OCI-LY3 (cell line): ENCODE measurements around the gene CDH20.

Source experiments
- H2AFZ ChIP-seq: fragments of 200-600, 300-600 bp; shearing (Covaris generic); 2 replicates; pipeline ENCODE4 v1.6.0; 2014; ENCODE audit warnings: antibody characterized with exemption, low read depth, low read length
- H3K27ac ChIP-seq: fragments of 200-600, 300-600 bp; sonication (generic); 2 replicates; pipeline ENCODE4 v1.5.1; 2014; ENCODE audit warnings: mild to moderate bottlenecking, low read length, moderate library complexity, mixed read lengths
- H3K27me3 ChIP-seq: fragments of 200-600, 300-600 bp; sonication (generic); 2 replicates; pipeline ENCODE4 v1.6.1; 2014; ENCODE audit warnings: low read depth, low read length, mixed read lengths
- H3K36me3 ChIP-seq: fragments of 200-600, 300-600 bp; sonication (generic); replicated peaks from 2 replicates; pipeline ENCODE3; 2014; ENCODE audit warnings: low read depth, low read length, mixed read lengths
- H3K4me1 ChIP-seq: fragments of 300-600, 200-600 bp; sonication (generic); 2 replicates; pipeline ENCODE4 v1.6.1; 2014; ENCODE audit warnings: low read length, mixed read lengths
- H3K4me2 ChIP-seq: fragments of 200-600, 300-600 bp; sonication (generic); 2 replicates; pipeline ENCODE4 v1.6.1; 2014; ENCODE audit warnings: low read length, mixed read lengths
- H3K4me3 ChIP-seq: fragments of 300-600, 200-600 bp; sonication (generic); 2 replicates; pipeline ENCODE4 v1.5.1; 2014; ENCODE audit warnings: antibody characterized with exemption, mild to moderate bottlenecking, low read length, moderate library complexity
- H3K79me2 ChIP-seq: fragments of 300-600, 200-600 bp; shearing (Covaris generic); 2 replicates; pipeline ENCODE4 v1.6.1; 2014; ENCODE audit warnings: mild to moderate bottlenecking, low read length, mixed read lengths
- H3K9ac ChIP-seq: fragments of 300-600, 200-600 bp; shearing (Covaris generic); 2 replicates; pipeline ENCODE4 v1.6.0; 2014; ENCODE audit warnings: mild to moderate bottlenecking, low read length, moderate library complexity
- H3K9me3 ChIP-seq: fragments of 200-600, 300-600 bp; shearing (Covaris generic); 2 replicates; pipeline ENCODE4 v1.6.1; 2014; ENCODE audit warnings: low read length, mixed read lengths; ENCODE audit not compliant: insufficient read depth
- H4K20me1 ChIP-seq: fragments of 200-600, 300-600 bp; sonication (generic); 2 replicates; pipeline ENCODE4 v1.6.1; 2016; ENCODE audit warnings: low read length, mixed read lengths; ENCODE audit not compliant: insufficient read depth
- CTCF ChIP-seq: fragments of 200-600, 300-600 bp; sonication (generic); IDR thresholded peaks from 2 replicates; pipeline ENCODE4 v1.5.1; 2014; ENCODE audit warnings: antibody characterized with exemption, low read length, low read depth
- EZH2phosphoT487 ChIP-seq: fragments of 200-600 bp; shearing (Covaris generic); IDR thresholded peaks from 2 replicates; pipeline ENCODE4 v1.6.1; 2018; ENCODE audit warnings: antibody characterized with exemption, mixed run types, low read depth

CDH20 gene

GRCh38 chr18:61419763-61420162, 86.5 kb downstream of the CDH20 start:
- H2AFZ ChIP-seq: no peak overlapping the region
- TF ChIP-seq EZH2phosphoT487 (no peak), CTCF (no peak)

GRCh38 chr18:61420218-61420885, 87.1 kb downstream of the CDH20 start:
- no peak for TF ChIP-seq EZH2phosphoT487
- TF ChIP-seq CTCF: no peak
- Histone ChIP-seq H3K27ac (no peak overlapping the region), H3K79me2 (no peaks in the 10 kb centered on the region), H3K9ac (no peak overlapping the region), H3K4me2 (no peak overlapping the region), H3K4me3 (no peak overlapping the region), H4K20me1 (no peaks in the 10 kb centered on the region), H3K9me3 (no peaks in the 10 kb centered on the region), H2AFZ (no peak overlapping the region), H3K27me3 (no peaks in the 10 kb centered on the region), H3K36me3 (no peaks in the 10 kb centered on the region), H3K4me1 (no peaks in the 10 kb centered on the region)

More at GRCh38 chr18:61419763-61420162, 86.5 kb downstream of the CDH20 start:
- no peak overlapping the region for H3K4me3 ChIP-seq
- H3K27ac ChIP-seq: no peak overlapping the region
- H3K79me2 ChIP-seq: no peaks in the 10 kb centered on the region
- H3K4me1 ChIP-seq: no peaks in the 10 kb centered on the region
- H3K9ac ChIP-seq: no peak overlapping the region
- no peaks in the 10 kb centered on the region for H3K36me3 ChIP-seq
- H3K27me3 ChIP-seq: no peaks in the 10 kb centered on the region
- no peaks in the 10 kb centered on the region for H4K20me1 ChIP-seq
- no peak overlapping the region for H3K4me2 ChIP-seq
- H3K9me3 ChIP-seq: no peaks in the 10 kb centered on the region

DNA sequence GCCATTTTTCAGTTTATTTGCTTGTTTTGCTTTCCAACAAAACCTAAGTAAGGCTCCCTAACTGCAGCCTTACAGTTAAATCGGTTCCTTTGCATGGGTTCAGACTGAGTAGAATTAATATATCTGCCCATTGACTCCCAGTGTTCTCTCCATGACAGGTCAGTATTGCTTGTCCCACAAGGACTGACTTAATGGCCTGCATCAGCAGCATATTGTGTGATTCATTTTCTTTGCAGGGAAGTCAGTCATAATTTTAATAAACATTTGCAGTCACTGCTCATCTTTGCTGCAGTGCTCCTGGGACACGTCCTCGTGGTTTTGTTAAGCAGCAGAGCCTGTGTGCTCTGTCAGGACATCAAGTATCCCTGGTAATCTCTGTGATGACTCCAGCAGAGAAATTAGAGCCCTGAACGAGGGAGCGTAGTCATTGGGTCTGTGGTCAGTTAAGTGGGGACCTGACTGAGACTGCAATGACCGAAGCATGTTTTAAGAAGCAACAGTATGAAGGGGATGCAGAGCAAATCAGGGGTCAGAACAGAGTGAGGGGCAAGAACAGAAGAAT, 93.3 kb downstream of the CDH20 start:
- Histone ChIP-seq H3K79me2 (no peaks in the 10 kb centered on the region), H3K4me2 (no peak overlapping the region), H3K4me3 (no peak overlapping the region), H2AFZ (no peak overlapping the region), H3K36me3 (no peaks in the 10 kb centered on the region), H3K9me3 (no peaks in the 10 kb centered on the region), H3K27ac (no peak overlapping the region), H4K20me1 (no peaks in the 10 kb centered on the region), H3K4me1 (no peaks in the 10 kb centered on the region), H3K9ac (no peak overlapping the region), H3K27me3 (no peaks in the 10 kb centered on the region)
- no peak for TF ChIP-seq CTCF
- no peak for TF ChIP-seq EZH2phosphoT487

GRCh38 chr18:61428266-61428665, 95.0 kb downstream of the CDH20 start:
- H3K79me2 ChIP-seq: no peaks in the 10 kb centered on the region
- no peak overlapping the region for H2AFZ ChIP-seq
- H3K9ac ChIP-seq: no peak overlapping the region
- H4K20me1 ChIP-seq: no peaks in the 10 kb centered on the region
- H3K27me3 ChIP-seq: no peaks in the 10 kb centered on the region
- H3K4me3 ChIP-seq: no peak overlapping the region
- TF ChIP-seq CTCF: no peak
- no peaks in the 10 kb centered on the region for H3K36me3 ChIP-seq
- H3K4me1 ChIP-seq: no peaks in the 10 kb centered on the region
- no peak overlapping the region for H3K4me2 ChIP-seq
- no peak overlapping the region for H3K27ac ChIP-seq
- H3K9me3 ChIP-seq: no peaks in the 10 kb centered on the region
